GM12891 (cell line): ENCODE results near the gene TIGD2.

Experiments used
- PAX5 ChIP-seq: IDR thresholded peaks from 2 replicates; pipeline ENCODE4 v1.6.1; 2011; ENCODE audit warnings: low read length, moderate library complexity, mild to moderate bottlenecking; ENCODE audit not compliant: insufficient read depth, severe bottlenecking
- POLR2A ChIP-seq: IDR thresholded peaks from 2 replicates; pipeline ENCODE4 v1.6.1; 2011; ENCODE audit warnings: low read depth, low read length, control low read depth
- POLR2AphosphoS5 ChIP-seq: IDR thresholded peaks from 2 replicates; pipeline ENCODE4 v1.6.1; 2011; ENCODE audit warnings: low read depth, low read length, control low read depth
- POU2F2 ChIP-seq: IDR thresholded peaks from 2 replicates; pipeline ENCODE4 v1.6.1; 2011; ENCODE audit warnings: low read depth, mild to moderate bottlenecking, control low read depth, low read length, moderate library complexity
- SPI1 ChIP-seq: IDR thresholded peaks from 2 replicates; pipeline ENCODE4 v1.6.1; 2011; ENCODE audit warnings: low read depth, low read length, control low read depth
- TAF1 ChIP-seq: IDR thresholded peaks from 2 replicates; pipeline ENCODE4 v1.6.1; 2011; ENCODE audit warnings: low read depth, low read length, control low read depth

- no peak for TF ChIP-seq TAF1
- no peak for TF ChIP-seq POLR2A
- TF ChIP-seq POLR2AphosphoS5: no peak
- no peak for TF ChIP-seq SPI1
- no peak for TF ChIP-seq POU2F2
- TF ChIP-seq PAX5: no peak
These were observed 33.0 kb upstream of the TIGD2 start for GRCh38 chr4:89078300-89078699.
